ENCODE results near the gene IL1RAPL1. TPM values are rescaled to one million over a fixed set of nuclear protein-coding genes. Genes with fewer than 3 reads are reported as not detected.

The IL1RAPL1 gene
- total RNA-seq, 2 donors from 2014 or later = 0.54 TPM; not detected in 1

GRCh38 chrX:29604381-29604780 is 1017.1 kb downstream of the IL1RAPL1 start:
- Histone ChIP-seq H3K27ac (no peak overlapping the region), H3K36me3 (no peaks in the 10 kb centered on the region), H3K4me3 (no peak overlapping the region), H3K9me3 (no peaks in the 10 kb centered on the region), H3K4me1 (ENCODE audit: control insufficient read depth in 1 of 2, low read depth in 2 of 2) (no peaks in the 10 kb centered on the region), H3K27me3 (replicated peaks; ENCODE audit: insufficient read depth) (no peaks in the 10 kb centered on the region)
- ATAC-seq (ENCODE audit: insufficient number of reproducible peaks, low FRiP score, low read depth) = no peak
- DNase-seq (ENCODE audit: low spot score) = no peak
- TF ChIP-seq, protein P1, sequence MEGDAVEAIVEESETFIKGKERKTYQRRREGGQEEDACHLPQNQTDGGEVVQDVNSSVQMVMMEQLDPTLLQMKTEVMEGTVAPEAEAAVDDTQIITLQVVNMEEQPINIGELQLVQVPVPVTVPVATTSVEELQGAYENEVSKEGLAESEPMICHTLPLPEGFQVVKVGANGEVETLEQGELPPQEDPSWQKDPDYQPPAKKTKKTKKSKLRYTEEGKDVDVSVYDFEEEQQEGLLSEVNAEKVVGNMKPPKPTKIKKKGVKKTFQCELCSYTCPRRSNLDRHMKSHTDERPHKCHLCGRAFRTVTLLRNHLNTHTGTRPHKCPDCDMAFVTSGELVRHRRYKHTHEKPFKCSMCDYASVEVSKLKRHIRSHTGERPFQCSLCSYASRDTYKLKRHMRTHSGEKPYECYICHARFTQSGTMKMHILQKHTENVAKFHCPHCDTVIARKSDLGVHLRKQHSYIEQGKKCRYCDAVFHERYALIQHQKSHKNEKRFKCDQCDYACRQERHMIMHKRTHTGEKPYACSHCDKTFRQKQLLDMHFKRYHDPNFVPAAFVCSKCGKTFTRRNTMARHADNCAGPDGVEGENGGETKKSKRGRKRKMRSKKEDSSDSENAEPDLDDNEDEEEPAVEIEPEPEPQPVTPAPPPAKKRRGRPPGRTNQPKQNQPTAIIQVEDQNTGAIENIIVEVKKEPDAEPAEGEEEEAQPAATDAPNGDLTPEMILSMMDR (IDR thresholded peaks at IDR 0.05) = no peak

GRCh38 chrX:29617276-29617675 is 1030.0 kb downstream of the IL1RAPL1 start:
- no peaks in the 10 kb centered on the region for H3K4me1 ChIP-seq (ENCODE audit: control insufficient read depth in 1 of 2, low read depth in 2 of 2)
- TF ChIP-seq, protein P1 (IDR thresholded peaks at IDR 0.05) = no peak
- no peak for ATAC-seq (ENCODE audit: insufficient number of reproducible peaks, low FRiP score, low read depth)
- no peaks in the 10 kb centered on the region for H3K36me3 ChIP-seq
- no peaks in the 10 kb centered on the region for H3K9me3 ChIP-seq
- no peak overlapping the region for H3K27ac ChIP-seq
- no peak overlapping the region for H3K4me3 ChIP-seq
- DNase-seq (ENCODE audit: low spot score) = no peak
- no peaks in the 10 kb centered on the region for H3K27me3 ChIP-seq (replicated peaks; ENCODE audit: insufficient read depth)

DNA sequence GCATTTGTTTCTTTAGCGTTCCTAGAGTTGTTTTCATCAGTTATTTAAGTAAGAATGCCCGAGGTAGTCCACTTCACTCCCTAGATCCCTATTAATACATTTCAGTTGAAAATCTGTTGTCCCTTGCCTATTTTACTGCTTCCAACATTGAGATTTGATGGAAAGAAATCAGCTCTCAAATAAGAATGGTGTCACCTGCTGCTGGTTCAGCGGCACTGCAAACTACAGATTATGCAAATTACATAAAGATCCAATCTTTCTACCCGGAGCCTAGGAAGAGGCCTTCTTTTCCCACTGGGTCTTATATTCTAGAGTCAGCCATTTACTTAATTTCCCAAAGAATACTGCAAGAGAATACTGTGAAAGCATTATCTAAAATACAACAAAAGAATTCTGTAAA is 1030.5 kb downstream of the IL1RAPL1 start:
- TF ChIP-seq, protein P1 (IDR thresholded peaks at IDR 0.05) = no peak
- no peak overlapping the region for H3K4me3 ChIP-seq
- no peak for ATAC-seq (ENCODE audit: insufficient number of reproducible peaks, low FRiP score, low read depth)
- H3K36me3 ChIP-seq = no peaks in the 10 kb centered on the region
- DNase-seq (ENCODE audit: low spot score) = no peak
- no peaks in the 10 kb centered on the region for H3K9me3 ChIP-seq
- H3K27me3 ChIP-seq (replicated peaks; ENCODE audit: insufficient read depth) = no peaks in the 10 kb centered on the region
- H3K27ac ChIP-seq = no peak overlapping the region
- H3K4me1 ChIP-seq (ENCODE audit: control insufficient read depth in 1 of 2, low read depth in 2 of 2) = no peaks in the 10 kb centered on the region

DNA sequence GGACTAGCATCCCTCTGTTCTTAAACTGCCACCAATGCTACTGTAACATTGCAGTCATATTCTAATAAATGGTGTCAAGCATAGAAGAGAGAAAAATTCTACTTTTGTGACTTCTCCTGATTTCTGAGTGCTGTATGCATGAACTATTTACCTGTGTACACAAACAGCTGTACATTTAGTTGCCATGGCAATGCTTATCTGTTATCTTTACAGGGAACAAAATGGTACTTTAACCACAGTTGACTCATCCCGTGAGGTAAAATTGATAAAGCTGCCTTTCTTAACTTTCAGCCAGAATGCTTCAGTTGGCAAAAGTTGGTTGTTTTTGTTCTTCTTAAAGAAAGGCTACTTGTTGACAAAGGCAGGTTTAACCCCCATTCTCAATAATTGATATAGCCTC is 1040.6 kb downstream of the IL1RAPL1 start:
- Histone ChIP-seq H3K27me3 (replicated peaks; ENCODE audit: insufficient read depth) (no peaks in the 10 kb centered on the region), H3K36me3 (no peaks in the 10 kb centered on the region), H3K9me3 (no peaks in the 10 kb centered on the region), H3K4me1 (ENCODE audit: control insufficient read depth in 1 of 2, low read depth in 2 of 2) (no peaks in the 10 kb centered on the region), H3K4me3 (no peak overlapping the region), H3K27ac (no peak overlapping the region)
- no peak for ATAC-seq (ENCODE audit: insufficient number of reproducible peaks, low FRiP score, low read depth)
- TF ChIP-seq, protein P1 (IDR thresholded peaks at IDR 0.05) = no peak
- no peak for DNase-seq (ENCODE audit: low spot score)

- no peak for ATAC-seq (ENCODE audit: insufficient number of reproducible peaks, low FRiP score, low read depth)
Observed at GRCh38 chrX:29634516-29634915, 1047.3 kb downstream of the IL1RAPL1 start.

More at GRCh38 chrX:29634516-29634915, 1047.3 kb downstream of the IL1RAPL1 start:
- Histone ChIP-seq H3K9me3 (no peaks in the 10 kb centered on the region), H3K4me3 (no peak overlapping the region), H3K27me3 (replicated peaks; ENCODE audit: insufficient read depth) (no peaks in the 10 kb centered on the region), H3K4me1 (ENCODE audit: control insufficient read depth in 1 of 2, low read depth in 2 of 2) (no peaks in the 10 kb centered on the region), H3K36me3 (no peaks in the 10 kb centered on the region), H3K27ac (no peak overlapping the region)
- DNase-seq (ENCODE audit: low spot score) = no peak
- TF ChIP-seq, protein P1 (IDR thresholded peaks at IDR 0.05) = no peak

All from thoracic aorta (tissue), 2 donors.